Measurements from ENCODE around the gene MBOAT1.

DNA sequence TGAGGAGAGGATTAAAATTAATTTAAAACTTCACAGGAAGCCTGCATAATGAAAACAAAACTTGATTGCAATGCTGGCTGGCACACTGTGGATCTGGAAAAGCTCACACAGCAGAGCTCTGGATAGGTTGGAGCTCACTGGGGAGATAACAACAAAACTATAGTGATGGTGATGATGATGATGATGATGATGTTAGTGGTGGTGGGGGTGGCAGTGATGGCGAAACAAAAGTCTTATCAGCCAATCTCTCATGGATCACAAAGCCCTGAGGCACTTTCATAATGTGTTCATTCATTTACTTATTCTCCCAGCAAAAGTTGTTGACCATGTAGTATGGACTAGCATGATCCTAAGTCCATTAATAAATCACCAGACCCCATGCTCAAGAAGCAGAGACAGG lies 152.0 kb downstream of the MBOAT1 start:
- TF ChIP-seq NR2C2 (CRISPR knock-in tag; IDR thresholded peaks at IDR 0.05; ENCODE audit: borderline replicate concordance) (no peak), HDAC2 (CRISPR knock-in tag; IDR thresholded peaks at IDR 0.05) (no peak)

All from HepG2 (cell line).